OCI-LY3 (cell line): Measurements from ENCODE around the gene ANKRD34A.

Experiments used
- H2AFZ ChIP-seq: fragments of 200-600, 300-600 bp; shearing (Covaris generic); 2 replicates; pipeline ENCODE4 v1.6.0; 2014; ENCODE audit warnings: antibody characterized with exemption, low read depth, low read length
- H3K27ac ChIP-seq: fragments of 200-600, 300-600 bp; sonication (generic); 2 replicates; pipeline ENCODE4 v1.5.1; 2014; ENCODE audit warnings: mild to moderate bottlenecking, low read length, moderate library complexity, mixed read lengths
- H3K27me3 ChIP-seq: fragments of 200-600, 300-600 bp; sonication (generic); 2 replicates; pipeline ENCODE4 v1.6.1; 2014; ENCODE audit warnings: low read depth, low read length, mixed read lengths
- H3K36me3 ChIP-seq: fragments of 200-600, 300-600 bp; sonication (generic); replicated peaks from 2 replicates; pipeline ENCODE3; 2014; ENCODE audit warnings: low read depth, low read length, mixed read lengths
- H3K4me1 ChIP-seq: fragments of 300-600, 200-600 bp; sonication (generic); 2 replicates; pipeline ENCODE4 v1.6.1; 2014; ENCODE audit warnings: low read length, mixed read lengths
- H3K4me2 ChIP-seq: fragments of 200-600, 300-600 bp; sonication (generic); 2 replicates; pipeline ENCODE4 v1.6.1; 2014; ENCODE audit warnings: low read length, mixed read lengths
- H3K4me3 ChIP-seq: fragments of 300-600, 200-600 bp; sonication (generic); 2 replicates; pipeline ENCODE4 v1.5.1; 2014; ENCODE audit warnings: antibody characterized with exemption, mild to moderate bottlenecking, low read length, moderate library complexity
- H3K79me2 ChIP-seq: fragments of 300-600, 200-600 bp; shearing (Covaris generic); 2 replicates; pipeline ENCODE4 v1.6.1; 2014; ENCODE audit warnings: mild to moderate bottlenecking, low read length, mixed read lengths
- H3K9ac ChIP-seq: fragments of 300-600, 200-600 bp; shearing (Covaris generic); 2 replicates; pipeline ENCODE4 v1.6.0; 2014; ENCODE audit warnings: mild to moderate bottlenecking, low read length, moderate library complexity
- H3K9me3 ChIP-seq: fragments of 200-600, 300-600 bp; shearing (Covaris generic); 2 replicates; pipeline ENCODE4 v1.6.1; 2014; ENCODE audit warnings: low read length, mixed read lengths; ENCODE audit not compliant: insufficient read depth
- H4K20me1 ChIP-seq: fragments of 200-600, 300-600 bp; sonication (generic); 2 replicates; pipeline ENCODE4 v1.6.1; 2016; ENCODE audit warnings: low read length, mixed read lengths; ENCODE audit not compliant: insufficient read depth
- CTCF ChIP-seq: fragments of 200-600, 300-600 bp; sonication (generic); IDR thresholded peaks from 2 replicates; pipeline ENCODE4 v1.5.1; 2014; ENCODE audit warnings: antibody characterized with exemption, low read length, low read depth
- EZH2phosphoT487 ChIP-seq: fragments of 200-600 bp; shearing (Covaris generic); IDR thresholded peaks from 2 replicates; pipeline ENCODE4 v1.6.1; 2018; ENCODE audit warnings: antibody characterized with exemption, mixed run types, low read depth

Gene ANKRD34A

GRCh38 chr1:145949219-145949618, 15.2 kb downstream of the ANKRD34A start:
- Histone ChIP-seq H3K4me1 (no peaks in the 10 kb centered on the region), H3K9ac (no peak overlapping the region), H3K4me3 (no peak overlapping the region), H3K79me2 (0 out of 2 replicates have a peak, but pooled peaks cover 9% of the 10 kb centered on the region), H3K27ac (no peak overlapping the region), H3K9me3 (no peaks in the 10 kb centered on the region), H3K4me2 (no peak overlapping the region), H3K27me3 (no peaks in the 10 kb centered on the region), H4K20me1 (no peaks in the 10 kb centered on the region), H3K36me3 (peaks cover 6% of the 10 kb centered on the region), H2AFZ (no peak overlapping the region)
- TF ChIP-seq CTCF (no peak), EZH2phosphoT487 (no peak)

- H3K9ac ChIP-seq, result no peak overlapping the region
- TF ChIP-seq CTCF, result no peak
- TF ChIP-seq EZH2phosphoT487, result no peak
- H3K4me3 ChIP-seq, result no peak overlapping the region
- H3K36me3 ChIP-seq, result peaks cover 6% of the 10 kb centered on the region
- 0 out of 2 replicates have a peak, but pooled peaks cover 5% of the 10 kb centered on the region for H3K79me2 ChIP-seq
- H4K20me1 ChIP-seq, result no peaks in the 10 kb centered on the region
- H3K9me3 ChIP-seq, result no peaks in the 10 kb centered on the region
- H3K4me1 ChIP-seq, result no peaks in the 10 kb centered on the region
- no peak overlapping the region for H2AFZ ChIP-seq
- no peak overlapping the region for H3K27ac ChIP-seq
- no peaks in the 10 kb centered on the region for H3K27me3 ChIP-seq
- no peak overlapping the region for H3K4me2 ChIP-seq
These were observed 16.8 kb downstream of the ANKRD34A start for GRCh38 chr1:145947551-145947950.

GRCh38 chr1:145946477-145946986, 17.8 kb downstream of the ANKRD34A start:
- H4K20me1 ChIP-seq, result no peaks in the 10 kb centered on the region
- H3K79me2 ChIP-seq, result 0 out of 2 replicates have a peak, but pooled peaks cover 2% of the 10 kb centered on the region
- TF ChIP-seq CTCF, result no peak
- no peak for TF ChIP-seq EZH2phosphoT487
- H3K27ac ChIP-seq, result no peak overlapping the region
- no peak overlapping the region for H3K9ac ChIP-seq
- H2AFZ ChIP-seq, result no peak overlapping the region
- H3K4me2 ChIP-seq, result no peak overlapping the region
- no peak overlapping the region for H3K4me3 ChIP-seq
- H3K9me3 ChIP-seq, result no peaks in the 10 kb centered on the region
- H3K36me3 ChIP-seq, result peaks cover 6% of the 10 kb centered on the region
- no peaks in the 10 kb centered on the region for H3K27me3 ChIP-seq
- no peaks in the 10 kb centered on the region for H3K4me1 ChIP-seq

GRCh38 chr1:145944532-145944931, 19.8 kb downstream of the ANKRD34A start:
- peaks cover 8% of the 10 kb centered on the region for H3K36me3 ChIP-seq
- H3K27ac ChIP-seq, result no peak overlapping the region
- H4K20me1 ChIP-seq, result no peaks in the 10 kb centered on the region
- no peaks in the 10 kb centered on the region for H3K27me3 ChIP-seq
- no peak overlapping the region for H3K4me2 ChIP-seq
- TF ChIP-seq EZH2phosphoT487 (no peak), CTCF (no peak)
- H2AFZ ChIP-seq, result no peak overlapping the region
- H3K79me2 ChIP-seq, result 0 out of 2 replicates have a peak, but pooled peaks cover 2% of the 10 kb centered on the region
- no peaks in the 10 kb centered on the region for H3K4me1 ChIP-seq
- no peak overlapping the region for H3K4me3 ChIP-seq
- H3K9me3 ChIP-seq, result no peaks in the 10 kb centered on the region
- no peak overlapping the region for H3K9ac ChIP-seq
